Measurements from ENCODE around the gene EIF2S1.
"Not testable (repeated sequence)": the region's sequence is repeated elsewhere in the genome, so short reads cannot be mapped to it uniquely, and the experiment has no call there.

GRCh38 chr14:67341231-67341630 lies 18.9 kb upstream of the EIF2S1 start:
- not testable (repeated sequence) for TF ChIP-seq CTCF (IDR thresholded peaks at IDR 0.05; ENCODE audit: low read depth, low read length, missing input control); REST (IDR thresholded peaks at IDR 0.05); ATF3 (IDR thresholded peaks at IDR 0.05); GABPA (IDR thresholded peaks at IDR 0.05 in 1 of 2, conservative IDR thresholded peaks at IDR 0.05 in 1 of 2); RXRA (IDR thresholded peaks at IDR 0.05); SP1 (IDR thresholded peaks at IDR 0.05); FOXA1 (IDR thresholded peaks at IDR 0.05); RAD21 (IDR thresholded peaks at IDR 0.05); YY1 (IDR thresholded peaks at IDR 0.05); MAX (IDR thresholded peaks at IDR 0.05); JUND (IDR thresholded peaks at IDR 0.05); ZBTB33 (IDR thresholded peaks at IDR 0.05); TAF1 (conservative IDR thresholded peaks at IDR 0.05); EGR1 (IDR thresholded peaks at IDR 0.05; ENCODE audit: low read depth in 2 of 2)

Data from liver (tissue), 3 donors.